ENCODE results near the gene F3. TPM values are rescaled to one million over a fixed set of nuclear protein-coding genes. Genes with fewer than 3 reads are reported as not detected.

F3 gene
- total RNA-seq, 3 donors from 2014 or later (not counting 1 experiment from before 2014, with no cell fraction given), result 1.9 to 2.5 TPM; not detected in 1

DNA sequence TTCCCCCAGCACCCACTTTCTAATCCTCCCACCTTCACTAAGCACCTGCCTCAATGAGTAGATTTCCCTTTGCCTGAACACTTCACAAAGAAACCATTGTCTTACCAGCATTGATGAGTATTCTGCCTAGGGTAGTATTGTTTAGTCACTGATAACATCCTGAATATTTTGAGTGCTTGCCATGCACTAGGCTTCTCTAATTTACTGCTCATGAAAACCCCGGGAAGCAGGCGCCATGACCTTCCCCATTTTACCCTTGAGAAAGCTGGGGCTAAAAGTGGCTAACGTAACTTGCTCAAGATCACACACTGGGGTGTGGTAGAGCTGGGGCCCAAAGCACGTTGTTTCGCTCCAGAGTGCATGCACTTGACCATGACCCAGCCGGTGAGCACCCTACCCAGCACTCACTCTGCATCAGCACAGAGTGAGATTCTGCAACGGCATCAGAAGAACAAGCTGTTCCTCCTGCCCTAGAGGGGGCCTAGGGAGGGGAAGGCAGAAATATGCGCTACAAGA, 10.6 kb upstream of the F3 start:
- TF ChIP-seq, protein P1, sequence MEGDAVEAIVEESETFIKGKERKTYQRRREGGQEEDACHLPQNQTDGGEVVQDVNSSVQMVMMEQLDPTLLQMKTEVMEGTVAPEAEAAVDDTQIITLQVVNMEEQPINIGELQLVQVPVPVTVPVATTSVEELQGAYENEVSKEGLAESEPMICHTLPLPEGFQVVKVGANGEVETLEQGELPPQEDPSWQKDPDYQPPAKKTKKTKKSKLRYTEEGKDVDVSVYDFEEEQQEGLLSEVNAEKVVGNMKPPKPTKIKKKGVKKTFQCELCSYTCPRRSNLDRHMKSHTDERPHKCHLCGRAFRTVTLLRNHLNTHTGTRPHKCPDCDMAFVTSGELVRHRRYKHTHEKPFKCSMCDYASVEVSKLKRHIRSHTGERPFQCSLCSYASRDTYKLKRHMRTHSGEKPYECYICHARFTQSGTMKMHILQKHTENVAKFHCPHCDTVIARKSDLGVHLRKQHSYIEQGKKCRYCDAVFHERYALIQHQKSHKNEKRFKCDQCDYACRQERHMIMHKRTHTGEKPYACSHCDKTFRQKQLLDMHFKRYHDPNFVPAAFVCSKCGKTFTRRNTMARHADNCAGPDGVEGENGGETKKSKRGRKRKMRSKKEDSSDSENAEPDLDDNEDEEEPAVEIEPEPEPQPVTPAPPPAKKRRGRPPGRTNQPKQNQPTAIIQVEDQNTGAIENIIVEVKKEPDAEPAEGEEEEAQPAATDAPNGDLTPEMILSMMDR (IDR thresholded peaks at IDR 0.05), result no peak
- Mint-ChIP-seq H3K27me3 (ENCODE audit: low read depth in 2 of 2) (peaks cover 10 to 34% of the 10 kb centered on the region in 2 donors), H3K27ac (no peak overlapping the region), H3K4me1 (no peaks in the 10 kb centered on the region), H3K36me3 (no peaks in the 10 kb centered on the region), H3K9me3 (no peaks in the 10 kb centered on the region), H3K4me3 (no peak overlapping the region)
- Histone ChIP-seq H3K36me3 (ENCODE audit: control insufficient read depth, insufficient read depth, low read length) (no peaks in the 10 kb centered on the region), H3K27me3 (ENCODE audit: control insufficient read depth, insufficient read depth, low read length) (peaks cover 3% of the 10 kb centered on the region), H3K4me1 (ENCODE audit: control insufficient read depth, insufficient read depth, low read length) (no peaks in the 10 kb centered on the region), H3K27ac (ENCODE audit: low read length) (no peak overlapping the region), H3K4me3 (ENCODE audit: low read length) (no peak overlapping the region), H3K9me3 (ENCODE audit: control insufficient read depth, insufficient read depth, low read length) (no peaks in the 10 kb centered on the region)
- no peak for ATAC-seq
- intact Hi-C loops (cut with micrococcal nuclease), result no loop called here
- WGBS (ENCODE audit: insufficient coverage), result 94% methylated on average over 8 of the region's 8 CpGs
- DNase-seq, result no peak

- 89% methylated on average over 7 of the region's 7 CpGs for WGBS (ENCODE audit: insufficient coverage)
Observed at GRCh38 chr1:94551449-94551848, 9.9 kb upstream of the F3 start.

DNA sequence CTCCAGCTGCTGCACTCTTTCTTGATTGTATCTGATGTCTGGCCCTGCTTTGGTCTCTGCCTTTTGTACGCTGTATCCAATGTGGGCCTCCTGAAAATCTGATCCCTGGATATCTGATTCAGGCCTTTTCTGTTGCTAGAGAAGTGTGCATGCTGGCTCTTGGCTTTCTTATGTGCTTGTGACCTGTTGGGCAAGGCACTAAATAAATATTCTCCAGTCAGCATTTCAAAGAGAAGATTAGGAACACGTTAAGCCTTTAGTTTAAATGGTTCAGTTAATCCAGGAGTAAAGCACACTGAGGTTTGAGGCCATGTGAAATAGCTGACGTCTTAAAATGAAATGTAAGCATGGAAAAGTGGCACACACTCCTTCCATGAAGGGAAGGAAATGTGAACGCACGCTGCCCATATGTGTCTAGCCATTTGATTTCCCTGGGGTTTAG, 9.3 kb upstream of the F3 start:
- no peaks in the 10 kb centered on the region for H3K36me3 Mint-ChIP-seq
- H3K4me3 ChIP-seq (ENCODE audit: low read length), result no peak overlapping the region
- H3K27me3 ChIP-seq (ENCODE audit: control insufficient read depth, insufficient read depth, low read length), result peaks cover 3% of the 10 kb centered on the region
- H3K4me1 ChIP-seq (ENCODE audit: control insufficient read depth, insufficient read depth, low read length), result no peaks in the 10 kb centered on the region
- H3K27ac Mint-ChIP-seq, result no peak overlapping the region
- H3K9me3 Mint-ChIP-seq, result no peaks in the 10 kb centered on the region
- H3K4me3 Mint-ChIP-seq, result no peak overlapping the region
- TF ChIP-seq, protein P1 (IDR thresholded peaks at IDR 0.05), result no peak
- H3K9me3 ChIP-seq (ENCODE audit: control insufficient read depth, insufficient read depth, low read length), result no peaks in the 10 kb centered on the region
- H3K27ac ChIP-seq (ENCODE audit: low read length), result no peak overlapping the region
- no peaks in the 10 kb centered on the region for H3K4me1 Mint-ChIP-seq
- intact Hi-C loops (cut with micrococcal nuclease), result no loop called here
- DNase-seq, result no peak
- H3K27me3 Mint-ChIP-seq (ENCODE audit: low read depth in 2 of 2), result peaks cover 18 to 45% of the 10 kb centered on the region in 2 donors
- no peak for ATAC-seq
- H3K36me3 ChIP-seq (ENCODE audit: control insufficient read depth, insufficient read depth, low read length), result no peaks in the 10 kb centered on the region
- WGBS (ENCODE audit: insufficient coverage), result 84% methylated on average over 5 of the region's 5 CpGs

More at GRCh38 chr1:94551449-94551848, 9.9 kb upstream of the F3 start:
- TF ChIP-seq, protein P1 (IDR thresholded peaks at IDR 0.05), result no peak
- intact Hi-C loops (cut with micrococcal nuclease), result no loop called here
- no peak for ATAC-seq
- peaks cover 3% of the 10 kb centered on the region for H3K27me3 ChIP-seq (ENCODE audit: control insufficient read depth, insufficient read depth, low read length)
- peaks cover 15 to 41% of the 10 kb centered on the region in 2 donors for H3K27me3 Mint-ChIP-seq (ENCODE audit: low read depth in 2 of 2)
- H3K4me1 ChIP-seq (ENCODE audit: control insufficient read depth, insufficient read depth, low read length), result no peaks in the 10 kb centered on the region
- no peaks in the 10 kb centered on the region for H3K9me3 Mint-ChIP-seq
- H3K4me3 ChIP-seq (ENCODE audit: low read length), result no peak overlapping the region
- no peak overlapping the region for H3K27ac ChIP-seq (ENCODE audit: low read length)
- H3K9me3 ChIP-seq (ENCODE audit: control insufficient read depth, insufficient read depth, low read length), result no peaks in the 10 kb centered on the region
- H3K36me3 ChIP-seq (ENCODE audit: control insufficient read depth, insufficient read depth, low read length), result no peaks in the 10 kb centered on the region
- DNase-seq, result no peak
- no peak overlapping the region for H3K27ac Mint-ChIP-seq
- no peaks in the 10 kb centered on the region for H3K36me3 Mint-ChIP-seq
- no peaks in the 10 kb centered on the region for H3K4me1 Mint-ChIP-seq
- H3K4me3 Mint-ChIP-seq, result no peak overlapping the region

- no peaks in the 10 kb centered on the region for H3K36me3 Mint-ChIP-seq
- ATAC-seq (no peak), DNase-seq (no peak)
- H3K27me3 ChIP-seq (ENCODE audit: control insufficient read depth, insufficient read depth, low read length), result peaks cover 3% of the 10 kb centered on the region
- 88% methylated on average over 5 of the region's 6 CpGs for WGBS (ENCODE audit: insufficient coverage)
- intact Hi-C loops (cut with micrococcal nuclease), result no loop called here
- H3K36me3 ChIP-seq (ENCODE audit: control insufficient read depth, insufficient read depth, low read length), result no peaks in the 10 kb centered on the region
- H3K27me3 Mint-ChIP-seq (ENCODE audit: low read depth in 2 of 2), result peaks cover 18 to 42% of the 10 kb centered on the region in 2 donors
- H3K27ac ChIP-seq (ENCODE audit: low read length), result no peak overlapping the region
- H3K9me3 ChIP-seq (ENCODE audit: control insufficient read depth, insufficient read depth, low read length), result no peaks in the 10 kb centered on the region
- H3K4me3 ChIP-seq (ENCODE audit: low read length), result no peak overlapping the region
- TF ChIP-seq, protein P1 (IDR thresholded peaks at IDR 0.05), result no peak
- no peaks in the 10 kb centered on the region for H3K4me1 ChIP-seq (ENCODE audit: control insufficient read depth, insufficient read depth, low read length)
- no peaks in the 10 kb centered on the region for H3K4me1 Mint-ChIP-seq
- no peak overlapping the region for H3K4me3 Mint-ChIP-seq
- no peak overlapping the region for H3K27ac Mint-ChIP-seq
- no peaks in the 10 kb centered on the region for H3K9me3 Mint-ChIP-seq
Observed at GRCh38 chr1:94550396-94550795, 8.8 kb upstream of the F3 start.

All from natural killer cell (primary cell).